ENCODE data around the gene C18orf32. TPM values are rescaled to one million over a fixed set of nuclear protein-coding genes. Genes with fewer than 3 reads are reported as not detected.

C18orf32 gene
- total RNA-seq, 4 donors from 2014 or later: 10.0 to 50.2 (median 28.1) TPM

DNA sequence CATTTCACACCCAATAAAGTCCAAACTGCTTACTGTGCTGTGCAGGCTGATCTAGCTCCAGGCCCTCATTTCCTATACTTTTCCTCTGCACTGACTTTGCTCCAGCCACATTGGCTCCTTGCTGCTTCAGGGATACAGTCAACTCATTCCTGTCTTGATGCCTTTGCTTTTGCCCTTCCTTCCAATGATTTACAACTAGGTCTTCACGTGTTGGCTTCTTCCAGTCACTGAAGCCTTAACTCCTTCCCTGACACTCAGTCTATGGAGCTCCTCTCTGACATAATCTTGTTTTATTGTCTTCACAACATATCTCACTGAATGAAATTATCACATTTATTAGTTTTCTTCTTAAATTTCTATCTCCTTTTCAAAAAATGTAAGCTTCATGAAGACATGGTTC is 16.9 kb upstream of the C18orf32 start:
- 29 to 33% methylated on average over 1 of the region's 1 CpG for WGBS, 2 donors (ENCODE audit: low coverage in 1 of 2)
- in situ Hi-C loops (cut with MboI; ENCODE audit: low pct_ligation_motif_present in 1 of 4, low pct_unique_long_range_greater_than_20kb in 1 of 4, low sequenced_read_pairs in 3 of 4): loop anchor here in 2 of 4 donors (10.0 to 25.0 kb wide), 2 partner anchors 358 to 361 kb away; no protein-coding TSS in a partner anchor
- peaks cover 13% of the 10 kb centered on the region for H3K27me3 ChIP-seq

GRCh38 chr18:49500201-49500921 is 13.3 kb upstream of the C18orf32 start:
- intact Hi-C loops (cut with DNase I; ENCODE audit: low total_unique reads) (no loop called here), in situ Hi-C loops (cut with MboI; ENCODE audit: low pct_ligation_motif_present in 1 of 4, low pct_unique_long_range_greater_than_20kb in 1 of 4, low sequenced_read_pairs in 3 of 4) (loop anchor here in 2 of 4 donors (10.0 to 25.0 kb wide), 2 partner anchors 362 to 364 kb away; no protein-coding TSS in a partner anchor)
- no peaks in the 10 kb centered on the region for H3K36me3 ChIP-seq
- no peaks in the 10 kb centered on the region for H3K4me1 ChIP-seq
- 68% methylated on average over 14 of the region's 14 CpGs; no CpG with 5 or more reads in 1 of the 2 donors for WGBS, 2 donors (ENCODE audit: low coverage in 1 of 2)
- no peak overlapping the region for H3K4me3 ChIP-seq
- H3K27me3 ChIP-seq: peaks cover 13% of the 10 kb centered on the region
- no peak for DNase-seq
- H3K27ac ChIP-seq: no peak overlapping the region
- no peaks in the 10 kb centered on the region for H3K9me3 ChIP-seq
- no peak for TF ChIP-seq POLR2AphosphoS5 (IDR thresholded peaks at IDR 0.05)
- no peak for TF ChIP-seq POLR2A (IDR thresholded peaks at IDR 0.05)
- TF ChIP-seq, protein P1, sequence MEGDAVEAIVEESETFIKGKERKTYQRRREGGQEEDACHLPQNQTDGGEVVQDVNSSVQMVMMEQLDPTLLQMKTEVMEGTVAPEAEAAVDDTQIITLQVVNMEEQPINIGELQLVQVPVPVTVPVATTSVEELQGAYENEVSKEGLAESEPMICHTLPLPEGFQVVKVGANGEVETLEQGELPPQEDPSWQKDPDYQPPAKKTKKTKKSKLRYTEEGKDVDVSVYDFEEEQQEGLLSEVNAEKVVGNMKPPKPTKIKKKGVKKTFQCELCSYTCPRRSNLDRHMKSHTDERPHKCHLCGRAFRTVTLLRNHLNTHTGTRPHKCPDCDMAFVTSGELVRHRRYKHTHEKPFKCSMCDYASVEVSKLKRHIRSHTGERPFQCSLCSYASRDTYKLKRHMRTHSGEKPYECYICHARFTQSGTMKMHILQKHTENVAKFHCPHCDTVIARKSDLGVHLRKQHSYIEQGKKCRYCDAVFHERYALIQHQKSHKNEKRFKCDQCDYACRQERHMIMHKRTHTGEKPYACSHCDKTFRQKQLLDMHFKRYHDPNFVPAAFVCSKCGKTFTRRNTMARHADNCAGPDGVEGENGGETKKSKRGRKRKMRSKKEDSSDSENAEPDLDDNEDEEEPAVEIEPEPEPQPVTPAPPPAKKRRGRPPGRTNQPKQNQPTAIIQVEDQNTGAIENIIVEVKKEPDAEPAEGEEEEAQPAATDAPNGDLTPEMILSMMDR (IDR thresholded peaks at IDR 0.05): no peak
- TF ChIP-seq EP300 (IDR thresholded peaks at IDR 0.05; ENCODE audit: low read depth): no peak

More for the DNA sequence above, 16.9 kb upstream of the C18orf32 start:
- no peaks in the 10 kb centered on the region for H3K9me3 ChIP-seq
- H3K36me3 ChIP-seq: no peaks in the 10 kb centered on the region
- no peaks in the 10 kb centered on the region for H3K4me1 ChIP-seq
- TF ChIP-seq POLR2AphosphoS5 (IDR thresholded peaks at IDR 0.05) (no peak), EP300 (IDR thresholded peaks at IDR 0.05; ENCODE audit: low read depth) (no peak), POLR2A (IDR thresholded peaks at IDR 0.05) (no peak)
- TF ChIP-seq, protein P1 (IDR thresholded peaks at IDR 0.05): no peak
- H3K4me3 ChIP-seq: no peak overlapping the region
- DNase-seq: no peak
- H3K27ac ChIP-seq: no peak overlapping the region
- intact Hi-C loops (cut with DNase I; ENCODE audit: low total_unique reads): no loop called here

DNA sequence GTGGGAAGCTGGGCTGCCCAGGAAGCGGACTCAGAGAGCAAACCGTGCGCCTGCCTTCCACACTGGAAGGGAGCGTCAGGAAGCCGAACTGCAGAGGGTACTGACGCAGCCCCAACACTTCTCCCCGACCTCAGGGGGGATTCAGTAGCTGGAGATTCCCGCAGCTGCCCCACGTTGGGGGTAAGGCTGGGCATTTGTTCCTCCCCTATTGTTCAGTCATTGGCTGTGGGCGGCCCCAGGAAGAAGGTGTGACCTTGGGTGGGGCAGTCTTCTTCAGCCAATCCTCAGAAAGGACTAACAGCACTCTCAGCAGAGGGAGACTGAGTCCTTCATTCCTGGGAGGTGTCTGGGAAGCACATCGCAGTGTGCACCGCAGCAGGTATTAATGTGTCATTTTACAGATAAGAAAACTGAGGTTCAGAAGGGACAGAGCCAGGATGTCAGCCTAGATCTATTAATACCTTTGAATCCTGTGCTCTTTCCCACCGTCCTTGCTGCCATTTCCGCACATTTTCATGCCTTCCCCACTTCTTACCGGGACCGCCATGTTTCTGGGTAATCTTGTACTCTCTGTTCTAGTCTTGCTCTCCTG is 12.1 kb upstream of the C18orf32 start:
- no peak for DNase-seq
- Histone ChIP-seq H3K9me3 (no peaks in the 10 kb centered on the region), H3K27ac (no peak overlapping the region), H3K4me3 (no peak overlapping the region), H3K36me3 (no peaks in the 10 kb centered on the region), H3K27me3 (peaks cover 13% of the 10 kb centered on the region), H3K4me1 (no peaks in the 10 kb centered on the region)
- in situ Hi-C loops (cut with MboI; ENCODE audit: low pct_ligation_motif_present in 1 of 4, low pct_unique_long_range_greater_than_20kb in 1 of 4, low sequenced_read_pairs in 3 of 4): loop anchor here in 1 of 4 donors (25.0 kb wide), 1 partner anchor 788 kb away; the partner anchor contains the start of genes CXXC1 and MBD1
- WGBS, 2 donors (ENCODE audit: low coverage in 1 of 2): 50 to 75% methylated on average over 3 to 16 of the region's 16 CpGs
- TF ChIP-seq, protein P1 (IDR thresholded peaks at IDR 0.05): no peak
- TF ChIP-seq EP300 (IDR thresholded peaks at IDR 0.05; ENCODE audit: low read depth) (no peak), POLR2AphosphoS5 (IDR thresholded peaks at IDR 0.05) (no peak), POLR2A (IDR thresholded peaks at IDR 0.05) (no peak)
- intact Hi-C loops (cut with DNase I; ENCODE audit: low total_unique reads): no loop called here

DNA sequence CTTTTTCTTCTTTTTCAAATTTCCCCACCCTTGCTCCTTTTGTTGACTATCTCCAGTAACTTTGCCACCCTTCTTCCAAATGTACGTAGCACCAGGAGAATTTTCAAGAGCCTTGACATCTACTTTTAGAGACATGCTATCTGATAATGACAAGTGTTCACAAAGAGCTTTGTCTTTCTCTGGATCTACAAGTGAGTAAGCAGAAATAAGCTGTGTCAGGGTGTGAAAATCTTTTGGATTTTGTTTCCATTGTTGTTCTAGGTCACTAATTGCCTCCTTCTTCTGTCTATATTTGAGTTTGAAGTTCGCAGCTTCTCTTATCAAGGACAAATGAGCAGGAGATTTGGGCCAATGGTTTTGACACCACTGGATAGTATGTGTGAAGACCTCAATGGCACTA is 8.4 kb upstream of the C18orf32 start:
- peaks cover 10% of the 10 kb centered on the region for H3K27me3 ChIP-seq
- DNase-seq: no peak
- WGBS, 2 donors (ENCODE audit: low coverage in 1 of 2): 87 to 90% methylated on average over 2 of the region's 2 CpGs
- intact Hi-C loops (cut with DNase I; ENCODE audit: low total_unique reads): no loop called here
- H3K36me3 ChIP-seq: peaks cover 0 to 6% (median 0%) of the 10 kb centered on the region in 4 donors
- no peak overlapping the region for H3K27ac ChIP-seq
- TF ChIP-seq, protein P1 (IDR thresholded peaks at IDR 0.05): no peak
- TF ChIP-seq POLR2A (IDR thresholded peaks at IDR 0.05) (no peak), POLR2AphosphoS5 (IDR thresholded peaks at IDR 0.05) (no peak), EP300 (IDR thresholded peaks at IDR 0.05; ENCODE audit: low read depth) (no peak)
- in situ Hi-C loops (cut with MboI; ENCODE audit: low pct_ligation_motif_present in 1 of 4, low pct_unique_long_range_greater_than_20kb in 1 of 4, low sequenced_read_pairs in 3 of 4): loop anchor here in 1 of 4 donors (25.0 kb wide), 1 partner anchor 792 kb away; the partner anchor contains the start of genes CXXC1 and MBD1
- no peaks in the 10 kb centered on the region for H3K9me3 ChIP-seq
- H3K4me3 ChIP-seq: no peak overlapping the region
- peaks cover 5 to 16% (median 13%) of the 10 kb centered on the region in 4 donors for H3K4me1 ChIP-seq

Measured in transverse colon (tissue), 4 donors.